ENCODE results near the gene GTF2F2. TPM values are rescaled to one million over a fixed set of nuclear protein-coding genes. Genes with fewer than 3 reads are reported as not detected.

GTF2F2 gene
- total RNA-seq, 1 donor from 2014 or later, result 18.9 TPM

DNA sequence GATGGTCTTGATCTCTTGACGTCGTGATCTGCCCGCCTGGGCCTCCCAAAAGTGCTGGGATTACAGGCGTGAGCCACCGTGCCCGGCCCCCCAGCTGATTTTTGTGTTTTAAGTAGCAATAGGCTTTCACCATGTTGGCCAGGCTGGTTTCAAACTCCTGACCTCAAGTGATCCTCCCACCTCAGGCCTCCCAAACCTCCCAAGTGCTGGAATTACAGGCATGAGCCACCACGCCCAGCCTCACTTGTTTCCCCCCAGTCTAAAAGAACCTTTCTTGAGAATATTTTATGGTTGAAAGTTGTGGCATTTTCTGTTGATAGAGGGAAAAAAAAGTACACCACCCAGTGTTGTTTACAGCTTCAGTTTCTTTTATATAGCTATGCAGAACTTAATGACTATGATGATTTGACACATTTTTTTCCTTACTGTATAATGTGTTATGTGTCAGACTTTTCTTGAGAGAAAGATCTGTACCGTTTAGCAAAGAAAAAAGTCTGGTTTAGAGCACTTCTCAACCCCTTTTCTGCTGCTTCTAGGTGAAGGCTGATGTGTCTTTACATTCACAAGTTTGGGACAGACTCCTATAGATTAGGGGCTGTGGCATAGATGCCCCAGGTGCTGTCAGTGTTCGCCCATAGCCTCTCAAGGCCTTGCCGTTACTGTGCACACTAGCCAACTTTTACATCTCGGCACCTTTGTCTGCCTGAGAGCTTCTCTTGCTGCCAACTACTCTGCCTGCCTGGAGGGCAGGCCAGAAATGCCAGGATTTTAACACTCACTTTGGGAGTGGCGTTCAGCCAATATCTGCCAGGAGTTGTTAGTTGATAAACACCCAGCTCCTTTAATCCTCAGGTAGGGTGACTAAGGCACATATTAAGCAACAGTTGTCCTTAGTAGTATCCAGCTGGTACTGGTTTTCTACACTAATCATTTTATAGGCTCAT, 47.6 kb downstream of the GTF2F2 start:
- H3K27me3 ChIP-seq, result no peaks in the 10 kb centered on the region
- intact Hi-C loops (cut with DNase I), result no loop called here
- no peak overlapping the region for H3K27ac ChIP-seq

DNA sequence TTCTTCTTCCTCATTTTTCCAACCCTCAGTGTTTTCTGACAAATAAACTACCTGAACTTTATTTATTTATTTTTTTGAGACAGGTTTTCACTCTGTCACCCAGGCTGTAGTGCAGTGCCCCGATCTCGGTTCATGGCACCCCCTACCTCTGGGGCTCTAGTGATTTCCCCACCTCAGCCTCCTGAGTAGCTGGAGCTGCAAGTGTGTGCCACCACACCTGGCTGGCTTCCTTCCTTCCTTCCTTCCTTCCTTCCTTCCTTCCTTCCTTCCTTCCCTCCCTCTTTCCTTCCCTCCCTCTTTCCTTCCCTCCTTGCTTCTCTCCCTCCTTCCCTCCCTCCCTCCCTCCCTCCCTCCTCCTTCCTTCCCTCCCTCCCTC, 48.2 kb downstream of the GTF2F2 start:
- no peak for TF ChIP-seq POLR2AphosphoS5 (IDR thresholded peaks at IDR 0.05; ENCODE audit: insufficient read depth in 1 of 2, low read depth in 1 of 2)
- TF ChIP-seq, protein P1, sequence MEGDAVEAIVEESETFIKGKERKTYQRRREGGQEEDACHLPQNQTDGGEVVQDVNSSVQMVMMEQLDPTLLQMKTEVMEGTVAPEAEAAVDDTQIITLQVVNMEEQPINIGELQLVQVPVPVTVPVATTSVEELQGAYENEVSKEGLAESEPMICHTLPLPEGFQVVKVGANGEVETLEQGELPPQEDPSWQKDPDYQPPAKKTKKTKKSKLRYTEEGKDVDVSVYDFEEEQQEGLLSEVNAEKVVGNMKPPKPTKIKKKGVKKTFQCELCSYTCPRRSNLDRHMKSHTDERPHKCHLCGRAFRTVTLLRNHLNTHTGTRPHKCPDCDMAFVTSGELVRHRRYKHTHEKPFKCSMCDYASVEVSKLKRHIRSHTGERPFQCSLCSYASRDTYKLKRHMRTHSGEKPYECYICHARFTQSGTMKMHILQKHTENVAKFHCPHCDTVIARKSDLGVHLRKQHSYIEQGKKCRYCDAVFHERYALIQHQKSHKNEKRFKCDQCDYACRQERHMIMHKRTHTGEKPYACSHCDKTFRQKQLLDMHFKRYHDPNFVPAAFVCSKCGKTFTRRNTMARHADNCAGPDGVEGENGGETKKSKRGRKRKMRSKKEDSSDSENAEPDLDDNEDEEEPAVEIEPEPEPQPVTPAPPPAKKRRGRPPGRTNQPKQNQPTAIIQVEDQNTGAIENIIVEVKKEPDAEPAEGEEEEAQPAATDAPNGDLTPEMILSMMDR (IDR thresholded peaks at IDR 0.05), result no peak
- TF ChIP-seq POLR2A (IDR thresholded peaks at IDR 0.05), result no peak
- H3K4me3 ChIP-seq, result no peak overlapping the region
- no peak for DNase-seq (ENCODE audit: extremely low spot score in 2 of 2)
- no peak overlapping the region for H3K27ac ChIP-seq
- no peaks in the 10 kb centered on the region for H3K4me1 ChIP-seq
- peaks cover 0 to 5% of the 10 kb centered on the region in 2 donors for H3K36me3 ChIP-seq
- H3K9me3 ChIP-seq, result no peaks in the 10 kb centered on the region
- intact Hi-C loops (cut with DNase I), result no loop called here
- no peaks in the 10 kb centered on the region for H3K27me3 ChIP-seq

More for the DNA sequence above, 47.6 kb downstream of the GTF2F2 start:
- Histone ChIP-seq H3K4me3 (no peak overlapping the region), H3K9me3 (no peaks in the 10 kb centered on the region), H3K36me3 (peaks cover 0 to 5% of the 10 kb centered on the region in 2 donors), H3K4me1 (peaks cover 6% of the 10 kb centered on the region)
- DNase-seq (ENCODE audit: extremely low spot score in 2 of 2), result no peak
- TF ChIP-seq, protein P1 (IDR thresholded peaks at IDR 0.05), result no peak
- TF ChIP-seq POLR2AphosphoS5 (IDR thresholded peaks at IDR 0.05; ENCODE audit: insufficient read depth in 1 of 2, low read depth in 1 of 2) (peak in 1 of 2 donors; percentile 84), POLR2A (IDR thresholded peaks at IDR 0.05) (no peak)

DNA sequence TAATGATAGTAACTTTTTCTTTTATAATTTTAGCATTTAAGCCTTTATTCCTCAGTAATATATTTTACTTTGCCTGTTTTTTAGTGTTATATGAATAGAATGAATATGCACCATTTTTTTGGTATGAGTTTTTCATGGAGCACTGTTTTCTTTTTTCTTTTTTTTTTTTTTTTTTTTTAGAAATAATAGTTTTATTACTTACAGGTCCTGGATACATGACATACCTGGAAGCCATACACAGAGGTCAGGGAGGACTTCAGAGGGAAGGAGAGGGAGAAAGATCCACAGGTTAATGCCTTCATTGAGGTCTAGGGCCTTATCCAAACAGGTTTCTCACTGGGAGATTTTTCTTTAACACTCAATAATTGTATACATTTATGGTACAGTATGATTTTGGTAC, 54.2 kb downstream of the GTF2F2 start:
- TF ChIP-seq, protein P1 (IDR thresholded peaks at IDR 0.05), result no peak
- TF ChIP-seq POLR2A (IDR thresholded peaks at IDR 0.05) (no peak), POLR2AphosphoS5 (IDR thresholded peaks at IDR 0.05; ENCODE audit: insufficient read depth in 1 of 2, low read depth in 1 of 2) (no peak)
- Histone ChIP-seq H3K36me3 (no peaks in the 10 kb centered on the region), H3K27ac (no peak overlapping the region), H3K9me3 (no peaks in the 10 kb centered on the region), H3K27me3 (no peaks in the 10 kb centered on the region), H3K4me1 (peaks cover 10% of the 10 kb centered on the region), H3K4me3 (no peak overlapping the region)
- intact Hi-C loops (cut with DNase I), result no loop called here
- no peak for DNase-seq (ENCODE audit: extremely low spot score in 2 of 2)

DNA sequence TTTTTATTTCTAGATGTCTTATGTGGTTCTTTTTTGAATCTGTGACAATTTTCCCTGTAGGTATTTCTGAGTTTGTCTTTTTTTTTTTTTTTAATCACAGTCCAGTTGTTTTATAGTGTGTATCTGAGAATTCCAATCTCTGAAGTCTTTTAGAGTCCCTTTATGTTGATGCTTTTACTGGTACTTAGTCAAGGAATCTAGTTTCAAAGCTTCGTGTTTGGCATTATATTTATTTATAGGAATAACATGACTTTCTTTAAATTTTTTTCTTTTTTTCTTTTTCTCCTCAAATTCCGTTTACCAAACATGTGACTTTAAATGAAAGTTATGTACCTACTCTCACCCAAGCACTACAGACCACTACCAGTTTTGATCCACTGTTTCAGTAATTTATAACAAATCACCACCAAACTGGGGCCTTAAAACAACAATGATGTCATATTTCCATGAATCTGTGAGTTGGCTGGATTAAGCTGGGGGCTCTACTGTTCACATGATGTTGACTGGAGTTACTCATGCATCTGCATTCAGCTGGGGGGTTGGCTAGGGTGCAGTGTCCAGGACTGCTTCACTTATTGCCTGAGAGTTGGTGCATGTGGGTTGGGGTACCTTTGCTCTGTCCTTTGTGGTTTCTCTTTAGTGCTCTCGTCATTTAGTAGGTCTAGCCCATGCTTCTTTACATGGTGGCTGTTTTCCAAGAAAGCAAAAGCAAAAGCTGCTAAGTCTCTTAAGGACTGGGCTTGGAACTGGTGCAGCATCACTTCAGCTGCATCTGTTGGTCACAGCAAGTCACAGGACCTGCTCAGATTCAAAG, 58.2 kb downstream of the GTF2F2 start:
- no peak overlapping the region for H3K27ac ChIP-seq
- H3K4me3 ChIP-seq, result no peak overlapping the region
- DNase-seq (ENCODE audit: extremely low spot score in 2 of 2), result no peak
- no peak for TF ChIP-seq POLR2AphosphoS5 (IDR thresholded peaks at IDR 0.05; ENCODE audit: insufficient read depth in 1 of 2, low read depth in 1 of 2)
- TF ChIP-seq POLR2A (IDR thresholded peaks at IDR 0.05), result no peak
- TF ChIP-seq, protein P1 (IDR thresholded peaks at IDR 0.05), result no peak
- H3K9me3 ChIP-seq, result no peaks in the 10 kb centered on the region
- H3K4me1 ChIP-seq, result peaks cover 12% of the 10 kb centered on the region
- H3K27me3 ChIP-seq, result no peaks in the 10 kb centered on the region
- H3K36me3 ChIP-seq, result no peaks in the 10 kb centered on the region
- intact Hi-C loops (cut with DNase I), result no loop called here
